Gastrocnemius medialis (tissue), 4 donors: ENCODE measurements around the gene USP34. TPM values are rescaled to one million over a fixed set of nuclear protein-coding genes. Genes with fewer than 3 reads are reported as not detected.

Experiments
- ATAC-seq, 2 donors: fragments of 150-250 bp; one replicate each; pipeline ENCODE4 v1.9.1; 2016
- DNase-seq, 2 donors: peaks; one replicate each; pipeline ENCODE4 v3.0.0-alpha.2; 2019
- H3K27ac ChIP-seq, 4 donors: fragments of 200-600 bp; sonication (generic); 1 replicate in 1 of 4; 2 replicates in 3 of 4; pipeline ENCODE4 v1.5.1; 2016 to 2018; ENCODE audit warnings: mild to moderate bottlenecking in 2 of 4, moderate library complexity in 1 of 4
- H3K27me3 ChIP-seq, 3 donors: fragments of 200-600 bp; sonication (generic) in 2 of 3; 1 replicate in 1 of 3; 2 replicates in 2 of 3; pipeline versions ENCODE4 v1.5.1 to v1.6.0; 2016 to 2019; ENCODE audit warnings: mild to moderate bottlenecking in 1 of 3, moderate library complexity in 1 of 3
- H3K36me3 ChIP-seq, 2 donors: fragments of 200-600 bp; sonication (generic) in 1 of 2; one replicate each; pipeline ENCODE4 v1.5.1; 2017 to 2018
- H3K4me1 ChIP-seq, 2 donors: fragments of 200-600 bp; sonication (generic) in 1 of 2; one replicate each; pipeline ENCODE4 v1.5.1; 2016 to 2017; ENCODE audit warnings: mild to moderate bottlenecking in 2 of 2
- H3K4me3 ChIP-seq, 4 donors: fragments of 200-600 bp; sonication (generic) in 3 of 4; 1 replicate in 1 of 4; 2 replicates in 3 of 4; pipeline ENCODE4 v1.5.1; 2016 to 2019; ENCODE audit warnings: mild to moderate bottlenecking in 2 of 4
- H3K9me3 ChIP-seq, 3 donors: fragments of 200-600 bp; sonication (generic) in 2 of 3; 1 replicate in 1 of 3; 2 replicates in 2 of 3; pipeline ENCODE4 v1.5.1; 2016 to 2019
- CTCF ChIP-seq, 5 experiments: fragments of 450-650 bp in 3 of 5; fragments of 200-600 bp in 2 of 5; sonication (generic) in 2 of 5; IDR thresholded peaks in 4 of 5; conservative IDR thresholded peaks in 1 of 5; 1 replicate in 4 of 5; 2 replicates in 1 of 5; pipeline ENCODE4 v1.5.1; 2016 to 2019; ENCODE audit warnings: antibody characterized with exemption in 5 of 5, mild to moderate bottlenecking in 3 of 5, moderate library complexity in 3 of 5
- POLR2A ChIP-seq, 2 donors: fragments of 450-650 bp; IDR thresholded peaks; one replicate each; pipeline ENCODE4 v1.6.1; 2017; ENCODE audit warnings: antibody characterized with exemption in 2 of 2, mild to moderate bottlenecking in 2 of 2, moderate library complexity in 2 of 2
- in situ Hi-C, 4 donors: fragments of 200-750 bp; cut with MboI; loops; one replicate each; pipeline versions ENCODE4 v1.15.0 to v1.8.0; 2017; ENCODE audit warnings: low sequenced_read_pairs in 4 of 4
- intact Hi-C: fragments of 100-400 bp; cut with DNase I; formaldehyde crosslinking; loops from one replicate; pipeline ENCODE4 v1.15.1; 2023; ENCODE audit warnings: low total_unique reads
- total RNA-seq, 4 donors: library from RNA; depleted of rRNA; stranded (reverse); fragments of >200 nt; gene quantifications; one replicate each; pipeline versions ENCODE4 v1.1.0 to v1.2.3, GENCODE V29; 2016

The USP34 gene
- total RNA-seq, 4 donors from 2014 or later: 64.5 to 150 (median 76.3) TPM

GRCh38 chr2:61434314-61434713, 36.6 kb downstream of the USP34 start:
- ATAC-seq (peak; percentile 72 to 88), DNase-seq (peak; percentile 79 to 97)
- Histone ChIP-seq H3K27ac (peak overlapping the region; percentile 83 to 86 (median 85)), H3K4me3 (no peak overlapping the region), H3K9me3 (no peaks in the 10 kb centered on the region), H3K27me3 (no peaks in the 10 kb centered on the region), H3K4me1 (peaks cover 53 to 59% of the 10 kb centered on the region in 2 donors), H3K36me3 (no peaks in the 10 kb centered on the region)
- TF ChIP-seq POLR2A (IDR thresholded peaks at IDR 0.05) (no peak), CTCF (IDR thresholded peaks at IDR 0.05 in 4 of 5, conservative IDR thresholded peaks at IDR 0.05 in 1 of 5) (no peak)
- in situ Hi-C loops: no loop called here
- intact Hi-C loops: loop anchor here (2.0 to 10.0 kb wide), 3 partner anchors 36 to 330 kb away; partner anchors contain the start of genes USP34 and XPO1

- H3K9me3 ChIP-seq: no peaks in the 10 kb centered on the region
- peak overlapping the region; percentile 83 to 86 (median 85) for H3K27ac ChIP-seq
- H3K36me3 ChIP-seq: no peaks in the 10 kb centered on the region
- H3K4me1 ChIP-seq: peaks cover 50 to 52% of the 10 kb centered on the region in 2 donors
- DNase-seq (no peak), ATAC-seq (no peak)
- intact Hi-C loops: loop anchor here (2.0 to 10.0 kb wide), 3 partner anchors 37 to 331 kb away; partner anchors contain the start of genes USP34 and XPO1
- H3K4me3 ChIP-seq: no peak overlapping the region
- in situ Hi-C loops: no loop called here
- no peak for TF ChIP-seq CTCF (IDR thresholded peaks at IDR 0.05 in 4 of 5, conservative IDR thresholded peaks at IDR 0.05 in 1 of 5)
- no peak for TF ChIP-seq POLR2A (IDR thresholded peaks at IDR 0.05)
- H3K27me3 ChIP-seq: no peaks in the 10 kb centered on the region
Measured at GRCh38 chr2:61433606-61434005, 37.3 kb downstream of the USP34 start.

- peaks cover 45 to 46% of the 10 kb centered on the region in 2 donors for H3K4me1 ChIP-seq
- no peaks in the 10 kb centered on the region for H3K27me3 ChIP-seq
- TF ChIP-seq POLR2A (IDR thresholded peaks at IDR 0.05): no peak
- no peak for TF ChIP-seq CTCF (IDR thresholded peaks at IDR 0.05 in 4 of 5, conservative IDR thresholded peaks at IDR 0.05 in 1 of 5)
- intact Hi-C loops (loop anchor here (5.0 to 10.0 kb wide), 2 partner anchors 104 to 332 kb away; partner anchors contain the start of gene XPO1), in situ Hi-C loops (no loop called here)
- no peaks in the 10 kb centered on the region for H3K36me3 ChIP-seq
- peak overlapping the region; percentile 83 to 86 (median 85) for H3K27ac ChIP-seq
- no peak for DNase-seq
- no peaks in the 10 kb centered on the region for H3K9me3 ChIP-seq
- no peak for ATAC-seq
- no peak overlapping the region for H3K4me3 ChIP-seq
Measured at GRCh38 chr2:61432990-61433389, 37.9 kb downstream of the USP34 start.

- peak overlapping the region in 1 of 4 donors; percentile 41 for H3K27ac ChIP-seq
- peaks cover 38 to 45% of the 10 kb centered on the region in 2 donors for H3K4me1 ChIP-seq
- TF ChIP-seq POLR2A (IDR thresholded peaks at IDR 0.05) (no peak), CTCF (IDR thresholded peaks at IDR 0.05 in 4 of 5, conservative IDR thresholded peaks at IDR 0.05 in 1 of 5) (no peak)
- no peak overlapping the region for H3K4me3 ChIP-seq
- H3K36me3 ChIP-seq: no peaks in the 10 kb centered on the region
- intact Hi-C loops: loop anchor here (5.0 to 10.0 kb wide), 2 partner anchors 106 to 333 kb away; partner anchors contain the start of gene XPO1
- ATAC-seq (no peak), DNase-seq (no peak)
- no peaks in the 10 kb centered on the region for H3K27me3 ChIP-seq
- no peaks in the 10 kb centered on the region for H3K9me3 ChIP-seq
- in situ Hi-C loops: no loop called here
Measured at GRCh38 chr2:61431345-61431744, 39.5 kb downstream of the USP34 start.
